RWPE2 (cell line): ENCODE data around the gene MELK.
A peak's percentile ranks its signal among the peaks of the same experiment; 100 is the strongest.

Experiments
- ATAC-seq: fragments of 200-7000 bp; cut with Tn5 transposase; 3 replicates; pipeline ENCODE4 v1.9.1; 2021; ENCODE audit warnings: low read depth
- DNase-seq: peaks from one replicate; pipeline ENCODE4 v3.0.0-alpha.2; 2020; ENCODE audit warnings: low spot score
- H3K27ac ChIP-seq: fragments of 450-650 bp; 2 replicates; pipeline ENCODE4 v1.5.1; 2017; ENCODE audit warnings: mild to moderate bottlenecking; ENCODE audit not compliant: poor library complexity, severe bottlenecking
- H3K27me3 ChIP-seq: fragments of 250-450 bp; sonication (Bioruptor Pico); 2 replicates; pipeline ENCODE4 v1.5.1; 2021; ENCODE audit warnings: mild to moderate bottlenecking, moderate library complexity; ENCODE audit not compliant: insufficient read depth, poor library complexity, severe bottlenecking
- H3K36me3 ChIP-seq: fragments of 250-450 bp; sonication (Bioruptor Pico); 2 replicates; pipeline ENCODE4 v1.5.1; 2020; ENCODE audit warnings: low read depth, mild to moderate bottlenecking, moderate library complexity
- H3K4me1 ChIP-seq: fragments of 250-450 bp; sonication (Bioruptor Pico); 2 replicates; pipeline ENCODE4 v1.5.1; 2021; ENCODE audit warnings: mild to moderate bottlenecking, moderate library complexity; ENCODE audit not compliant: insufficient read depth, poor library complexity, severe bottlenecking
- H3K4me3 ChIP-seq: fragments of 250-450 bp; sonication (Bioruptor Pico); 2 replicates; pipeline ENCODE4 v1.5.1; 2021; ENCODE audit warnings: mild to moderate bottlenecking, moderate library complexity; ENCODE audit not compliant: severe bottlenecking
- H3K9me3 ChIP-seq: fragments of 250-450 bp; sonication (Bioruptor Pico); 2 replicates; pipeline ENCODE4 v1.5.1; 2021; ENCODE audit warnings: mild to moderate bottlenecking, moderate library complexity; ENCODE audit not compliant: severe bottlenecking
- CTCF ChIP-seq: fragments of 450-650 bp; IDR thresholded peaks from one replicate; pipeline ENCODE4 v1.5.1; 2017; ENCODE audit warnings: mild to moderate bottlenecking, moderate library complexity; ENCODE audit not compliant: poor library complexity, severe bottlenecking

Gene MELK

GRCh38 chr9:36656842-36657241 lies 84.1 kb downstream of the MELK start:
- Histone ChIP-seq H3K27me3 (no peaks in the 10 kb centered on the region), H3K9me3 (no peaks in the 10 kb centered on the region), H3K27ac (no peak overlapping the region), H3K4me3 (no peak overlapping the region), H3K4me1 (no peaks in the 10 kb centered on the region), H3K36me3 (peaks cover 92% of the 10 kb centered on the region)
- TF ChIP-seq CTCF: no peak
- DNase-seq: no peak
- ATAC-seq: no peak

- no peak for ATAC-seq
- no peak for TF ChIP-seq CTCF
- peaks cover 90% of the 10 kb centered on the region for H3K36me3 ChIP-seq
Measured at GRCh38 chr9:36659500-36659899, 86.8 kb downstream of the MELK start.

GRCh38 chr9:36664806-36665205 lies 92.1 kb downstream of the MELK start:
- TF ChIP-seq CTCF: no peak
- no peak overlapping the region for H3K27ac ChIP-seq
- H3K4me1 ChIP-seq: peaks cover 10% of the 10 kb centered on the region
- no peaks in the 10 kb centered on the region for H3K27me3 ChIP-seq
- ATAC-seq: no peak
- no peaks in the 10 kb centered on the region for H3K9me3 ChIP-seq
- H3K4me3 ChIP-seq: no peak overlapping the region
- no peak for DNase-seq
- peaks cover 91% of the 10 kb centered on the region for H3K36me3 ChIP-seq

More at GRCh38 chr9:36659500-36659899, 86.8 kb downstream of the MELK start:
- H3K9me3 ChIP-seq: no peaks in the 10 kb centered on the region
- no peak for DNase-seq
- no peaks in the 10 kb centered on the region for H3K4me1 ChIP-seq
- H3K4me3 ChIP-seq: no peak overlapping the region
- H3K27me3 ChIP-seq: no peaks in the 10 kb centered on the region
- H3K27ac ChIP-seq: no peak overlapping the region

GRCh38 chr9:36665387-36665786 lies 92.7 kb downstream of the MELK start:
- Histone ChIP-seq H3K27ac (no peak overlapping the region), H3K36me3 (peaks cover 91% of the 10 kb centered on the region), H3K9me3 (no peaks in the 10 kb centered on the region), H3K27me3 (no peaks in the 10 kb centered on the region), H3K4me3 (no peak overlapping the region), H3K4me1 (peaks cover 10% of the 10 kb centered on the region)
- ATAC-seq: no peak
- DNase-seq: no peak
- no peak for TF ChIP-seq CTCF

- no peak for TF ChIP-seq CTCF
- Histone ChIP-seq H3K27me3 (no peaks in the 10 kb centered on the region), H3K4me1 (peaks cover 10% of the 10 kb centered on the region), H3K36me3 (peaks cover 91% of the 10 kb centered on the region), H3K4me3 (no peak overlapping the region), H3K27ac (no peak overlapping the region), H3K9me3 (no peaks in the 10 kb centered on the region)
- peak; percentile 56; the same call in 2 of the 3 replicates for ATAC-seq
- DNase-seq: no peak
Measured at GRCh38 chr9:36665921-36666431, 93.3 kb downstream of the MELK start.
